Mucosa of descending colon (tissue), 3 donors: ENCODE data around the gene MED25. TPM values are rescaled to one million over a fixed set of nuclear protein-coding genes. Genes with fewer than 3 reads are reported as not detected.
A peak's percentile ranks its signal among the peaks of the same experiment; 100 is the strongest.

Experiments used
- ATAC-seq: fragments of 200-7000 bp; cut with Tn5 transposase; one replicate; pipeline ENCODE4 v1.9.1; 2020; ENCODE audit warnings: mild to moderate bottlenecking, moderate library complexity
- DNase-seq, 3 donors: peaks; one replicate each; pipeline ENCODE4 v3.0.0-alpha.2; 2020
- H3K36me3 ChIP-seq: fragments of 200-600 bp; one replicate; pipeline ENCODE4 v1.8.0; 2021; ENCODE audit warnings: low read depth, mild to moderate bottlenecking
- H3K4me1 ChIP-seq: fragments of 200-600 bp; one replicate; pipeline ENCODE4 v1.8.0; 2021; ENCODE audit warnings: low read depth, mild to moderate bottlenecking
- H3K4me3 ChIP-seq: fragments of 200-600 bp; one replicate; pipeline ENCODE4 v1.8.0; 2021; ENCODE audit warnings: mild to moderate bottlenecking
- H3K9me3 ChIP-seq: fragments of 200-600 bp; one replicate; pipeline ENCODE4 v1.8.0; 2021; ENCODE audit warnings: mild to moderate bottlenecking
- intact Hi-C, 2 donors: fragments of 100-400 bp; cut with DNase I in 1 of 2; cut with micrococcal nuclease in 1 of 2; formaldehyde crosslinking; loops; one replicate each; pipeline versions ENCODE4 v1.11.0 to v1.11.1; 2022; cut with DNase I, micrococcal nuclease
- total RNA-seq, 3 donors: library from RNA; stranded (reverse); fragmentation: NEBNext Ultra II Directional in 2 of 3; extraction: Animal tissue kit (Norgen Biotek cat#: 25700) in 2 of 3; gene quantifications; one replicate each; pipeline versions ENCODE4 v1.2.1 to v1.2.4, GENCODE V29; 2021 to 2023
- TF ChIP-seq, protein P1 (sequence below): fragments of 200-600 bp; IDR thresholded peaks from one replicate; pipeline ENCODE4 v1.8.0; 2022; ENCODE audit warnings: antibody characterized with exemption, mild to moderate bottlenecking
- donor health status: DM: no; HTN: no; CAD: no; lungs with moderate emphysema.
- donor health status: DM: no; HTN: no; CAD: no.
- donor health status: DM: no; HTN: yes; CAD: no.

Gene MED25
- total RNA-seq, 3 donors from 2014 or later, result 54.7 to 57.4 (median 55.2) TPM

DNA sequence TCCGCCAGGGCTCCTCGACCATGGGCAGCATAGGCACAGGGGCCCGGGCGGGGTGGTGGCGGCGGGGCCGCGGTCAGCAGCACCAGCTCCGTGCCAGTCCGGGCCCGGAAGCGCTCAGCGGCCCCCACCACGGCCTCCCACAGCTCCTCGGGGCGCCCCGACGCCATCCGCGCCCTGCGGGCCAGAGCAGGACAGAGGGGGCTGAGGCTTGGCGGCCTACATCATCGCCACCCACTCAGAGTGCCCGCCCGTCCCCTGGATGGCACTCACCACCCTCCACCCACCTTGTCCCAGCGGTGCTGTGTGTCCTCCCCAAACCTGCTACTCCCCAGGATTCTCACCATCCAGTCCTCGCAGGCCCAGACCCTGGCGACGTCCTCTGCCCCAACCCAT lies 55.0 kb downstream of the MED25 start:
- intact Hi-C loops, result no loop called here
- Histone ChIP-seq H3K9me3 (no peaks in the 10 kb centered on the region), H3K4me3 (no peak overlapping the region), H3K36me3 (peaks cover 4% of the 10 kb centered on the region), H3K4me1 (peaks cover 31% of the 10 kb centered on the region)
- no peak for DNase-seq
- no peak for ATAC-seq
- TF ChIP-seq, protein P1, sequence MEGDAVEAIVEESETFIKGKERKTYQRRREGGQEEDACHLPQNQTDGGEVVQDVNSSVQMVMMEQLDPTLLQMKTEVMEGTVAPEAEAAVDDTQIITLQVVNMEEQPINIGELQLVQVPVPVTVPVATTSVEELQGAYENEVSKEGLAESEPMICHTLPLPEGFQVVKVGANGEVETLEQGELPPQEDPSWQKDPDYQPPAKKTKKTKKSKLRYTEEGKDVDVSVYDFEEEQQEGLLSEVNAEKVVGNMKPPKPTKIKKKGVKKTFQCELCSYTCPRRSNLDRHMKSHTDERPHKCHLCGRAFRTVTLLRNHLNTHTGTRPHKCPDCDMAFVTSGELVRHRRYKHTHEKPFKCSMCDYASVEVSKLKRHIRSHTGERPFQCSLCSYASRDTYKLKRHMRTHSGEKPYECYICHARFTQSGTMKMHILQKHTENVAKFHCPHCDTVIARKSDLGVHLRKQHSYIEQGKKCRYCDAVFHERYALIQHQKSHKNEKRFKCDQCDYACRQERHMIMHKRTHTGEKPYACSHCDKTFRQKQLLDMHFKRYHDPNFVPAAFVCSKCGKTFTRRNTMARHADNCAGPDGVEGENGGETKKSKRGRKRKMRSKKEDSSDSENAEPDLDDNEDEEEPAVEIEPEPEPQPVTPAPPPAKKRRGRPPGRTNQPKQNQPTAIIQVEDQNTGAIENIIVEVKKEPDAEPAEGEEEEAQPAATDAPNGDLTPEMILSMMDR, result no peak

DNA sequence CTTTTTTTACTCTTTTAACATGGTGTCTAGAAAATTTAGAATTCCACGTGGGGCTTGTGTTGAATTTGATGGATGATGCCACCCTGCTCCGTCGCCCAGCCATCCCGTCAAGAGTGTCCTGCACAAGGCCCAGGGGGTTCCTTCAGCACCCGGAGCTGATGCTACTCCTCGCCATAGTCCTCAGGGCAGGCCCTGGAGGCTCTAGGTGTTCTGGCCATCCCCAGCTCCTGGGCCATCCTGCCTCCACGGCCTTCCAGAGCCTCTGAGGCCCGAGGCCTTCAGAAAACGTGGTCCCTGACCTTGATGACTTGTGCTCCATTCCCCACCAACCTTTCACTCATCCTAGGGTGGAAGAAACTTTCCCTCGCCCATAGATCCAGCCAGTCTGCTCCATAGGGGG lies 55.7 kb downstream of the MED25 start:
- intact Hi-C loops, result no loop called here
- Histone ChIP-seq H3K4me1 (peaks cover 33% of the 10 kb centered on the region), H3K4me3 (no peak overlapping the region), H3K9me3 (no peaks in the 10 kb centered on the region), H3K36me3 (peaks cover 4% of the 10 kb centered on the region)
- ATAC-seq (no peak), DNase-seq (no peak)
- TF ChIP-seq, protein P1, result no peak

DNA sequence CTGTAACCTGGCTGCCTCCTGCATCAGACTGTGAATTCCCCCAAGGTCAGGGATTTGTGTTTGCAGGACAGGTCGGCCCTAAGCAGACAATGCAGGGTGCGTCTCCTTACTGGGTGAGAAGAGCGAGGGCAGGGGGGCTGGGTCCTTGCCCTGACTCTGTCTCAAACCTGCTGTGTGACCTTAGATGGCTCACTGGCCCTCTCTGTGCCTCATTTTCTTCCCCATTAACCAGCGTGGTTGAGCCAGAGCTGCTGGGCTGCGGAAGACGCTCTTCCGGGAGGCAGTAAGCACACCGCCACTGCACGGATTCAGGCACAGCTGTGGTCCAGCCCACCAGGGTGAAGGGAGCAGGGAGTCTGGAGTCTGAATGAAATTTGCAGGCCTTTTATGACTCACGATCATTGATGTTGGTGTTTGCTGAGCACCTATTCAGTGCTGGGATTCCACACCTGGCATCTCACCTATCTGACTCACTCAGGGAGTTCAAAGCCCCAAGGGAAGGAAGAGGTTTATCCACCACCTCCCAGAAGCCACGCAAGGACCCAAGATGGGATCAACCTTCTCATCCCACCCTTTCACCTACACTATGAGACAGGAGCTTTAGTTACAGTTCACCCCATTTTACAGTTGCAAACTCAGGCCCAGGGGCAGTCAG lies 56.5 kb downstream of the MED25 start:
- no peaks in the 10 kb centered on the region for H3K9me3 ChIP-seq
- intact Hi-C loops, result no loop called here
- H3K4me1 ChIP-seq, result peaks cover 29% of the 10 kb centered on the region
- H3K36me3 ChIP-seq, result peaks cover 4% of the 10 kb centered on the region
- no peak overlapping the region for H3K4me3 ChIP-seq
- no peak for DNase-seq
- no peak for ATAC-seq
- TF ChIP-seq, protein P1, result no peak

DNA sequence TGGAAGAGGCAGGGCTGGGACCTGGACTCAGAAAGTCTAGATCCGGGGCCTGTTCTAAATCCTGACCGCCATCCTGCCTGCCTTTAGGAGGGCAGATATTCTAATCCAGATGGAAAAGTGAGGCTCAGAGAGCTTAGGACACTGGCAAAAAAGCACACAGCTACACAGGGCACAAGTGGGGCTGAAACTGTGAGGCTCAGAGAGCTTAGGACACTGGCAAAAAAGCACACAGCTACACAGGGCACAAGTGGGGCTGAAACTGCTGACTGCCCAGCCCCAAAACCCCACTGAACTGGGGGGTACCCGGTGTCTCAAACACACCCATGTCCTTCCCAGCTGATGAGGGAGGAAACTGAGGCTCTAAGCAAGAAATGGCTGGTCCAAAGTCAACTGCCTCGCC lies 57.1 kb downstream of the MED25 start:
- TF ChIP-seq, protein P1, result no peak
- no peaks in the 10 kb centered on the region for H3K9me3 ChIP-seq
- intact Hi-C loops, result no loop called here
- peaks cover 4% of the 10 kb centered on the region for H3K36me3 ChIP-seq
- ATAC-seq (no peak), DNase-seq (no peak)
- H3K4me1 ChIP-seq, result peaks cover 26% of the 10 kb centered on the region
- no peak overlapping the region for H3K4me3 ChIP-seq

DNA sequence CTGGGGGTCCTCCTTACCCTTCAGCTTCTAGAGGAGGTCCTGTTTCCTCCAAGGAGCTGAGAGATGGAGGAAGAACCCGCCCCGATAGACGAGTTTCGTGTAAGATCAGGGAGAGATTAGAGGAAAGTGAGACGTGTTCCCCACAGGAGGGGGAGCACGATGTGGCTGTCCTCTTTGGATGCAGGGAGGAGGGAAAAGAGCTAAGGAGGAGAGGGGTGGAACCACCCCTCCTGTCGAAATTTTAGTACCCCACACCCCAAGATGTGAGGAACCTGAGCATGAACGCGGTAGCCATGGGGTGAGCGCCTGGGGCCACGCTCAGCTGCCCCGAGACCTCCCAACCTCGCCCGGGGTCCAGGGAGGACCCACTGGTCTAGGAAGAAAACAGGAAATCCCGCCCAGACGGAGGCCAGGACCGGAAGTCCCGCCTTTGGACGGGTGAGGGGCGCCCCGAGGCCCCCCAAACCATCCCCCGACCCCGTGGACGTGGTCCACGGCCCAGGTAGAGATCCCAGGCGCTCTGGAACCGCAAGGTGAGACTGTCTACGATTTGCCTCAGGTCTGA lies 57.9 kb downstream of the MED25 start:
- intact Hi-C loops, result no loop called here
- TF ChIP-seq, protein P1, result no peak
- ATAC-seq (no peak), DNase-seq (peak; percentile 78 to 85 (median 84))
- peaks cover 4% of the 10 kb centered on the region for H3K36me3 ChIP-seq
- no peaks in the 10 kb centered on the region for H3K9me3 ChIP-seq
- peak overlapping the region; percentile 92 for H3K4me3 ChIP-seq
- H3K4me1 ChIP-seq, result peaks cover 19% of the 10 kb centered on the region
